ENCODE results near the gene JPT1. TPM values are rescaled to one million over a fixed set of nuclear protein-coding genes. Genes with fewer than 3 reads are reported as not detected.

Gene JPT1
- total and polyA plus RNA-seq, 8 donors: 7.5 to 33.1 (median 17.5) TPM

DNA sequence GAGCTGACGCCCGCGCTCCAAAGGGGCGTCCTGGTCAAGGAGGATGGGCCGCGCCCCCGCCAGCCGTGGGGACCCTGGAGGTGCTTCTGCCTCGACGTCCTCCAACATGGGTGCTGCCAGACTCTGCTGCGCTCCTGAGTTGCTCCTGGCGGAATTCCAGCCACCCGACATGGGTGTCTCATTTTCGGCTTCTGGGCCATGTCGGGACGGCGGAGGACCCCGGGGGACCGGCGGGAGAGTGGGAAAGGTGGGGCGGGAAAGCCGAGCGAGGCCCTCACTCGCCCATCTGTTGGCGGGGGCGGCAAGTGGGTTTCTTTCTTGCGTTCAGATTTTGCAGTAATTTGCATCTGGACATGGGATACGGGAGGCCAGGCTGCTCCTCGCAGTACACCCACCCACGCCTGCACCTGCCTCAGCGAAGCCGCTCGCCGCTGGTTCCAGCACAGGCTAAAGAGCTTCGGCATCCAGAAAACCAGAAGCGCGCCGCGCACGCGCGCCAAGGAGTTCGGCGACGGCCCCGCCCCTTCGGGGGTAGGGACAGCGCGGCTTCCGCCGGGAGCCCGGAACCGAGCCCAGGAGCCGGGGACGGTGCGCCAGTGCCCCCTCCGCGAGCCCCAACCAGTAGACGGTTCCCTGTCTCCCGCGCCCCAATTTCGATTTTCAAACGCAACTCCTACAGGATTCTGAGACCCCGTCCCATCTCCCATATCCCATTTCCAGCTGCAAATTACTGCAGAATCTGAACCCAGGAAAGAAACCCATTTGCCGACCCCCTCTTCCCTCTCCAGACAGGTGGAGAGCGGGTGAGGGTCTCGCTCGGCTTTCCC lies 44.7 kb downstream of the JPT1 start, which contains the start of gene ARMC7:
Gene ARMC7, plus strand, starts transcription at position 563 of the 827 bp plus-strand sequence. CDS start 320 bp downstream, outside the sequence.
- WGBS, 2 donors: 1% methylated on average over 67 to 68 of the region's 68 CpGs
- peaks cover 0 to 6% (median 5%) of the 10 kb centered on the region in 3 donors for H3K4me1 ChIP-seq

DNA sequence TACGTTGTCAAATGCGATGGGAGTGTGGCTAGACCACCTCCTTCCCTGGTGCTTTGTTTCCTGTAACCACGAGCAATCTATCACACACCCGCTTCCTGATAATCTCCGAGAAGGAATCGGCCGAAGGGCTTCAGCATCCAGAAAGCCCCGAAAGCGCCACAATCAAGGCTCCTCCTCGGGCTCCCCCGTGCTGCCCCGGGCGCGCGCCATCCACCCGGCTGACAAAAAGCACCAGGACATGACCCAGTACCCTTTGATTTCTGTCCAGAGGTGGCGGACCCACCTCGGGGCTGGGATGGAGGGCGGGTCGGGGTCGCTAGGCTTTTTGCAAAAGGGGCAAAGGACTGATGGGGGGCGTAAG lies 45.3 kb downstream of the JPT1 start:
- no peak for FAIRE-seq
- intact Hi-C loops (cut with DNase I): no loop called here
- Histone ChIP-seq H3K27ac (no peak overlapping the region), H3K36me3 (no peaks in the 10 kb centered on the region), H3K27me3 (no peaks in the 10 kb centered on the region), H3K9me3 (no peaks in the 10 kb centered on the region), H3K4me1 (peaks cover 0 to 6% (median 5%) of the 10 kb centered on the region in 3 donors), H3K4me3 (peak overlapping the region; percentile 55 to 82 (median 62))
- DNase-seq: no peak
- ATAC-seq: no peak
- WGBS, 2 donors: 32 to 34% methylated on average over 22 of the region's 22 CpGs
- TF ChIP-seq, protein P1, sequence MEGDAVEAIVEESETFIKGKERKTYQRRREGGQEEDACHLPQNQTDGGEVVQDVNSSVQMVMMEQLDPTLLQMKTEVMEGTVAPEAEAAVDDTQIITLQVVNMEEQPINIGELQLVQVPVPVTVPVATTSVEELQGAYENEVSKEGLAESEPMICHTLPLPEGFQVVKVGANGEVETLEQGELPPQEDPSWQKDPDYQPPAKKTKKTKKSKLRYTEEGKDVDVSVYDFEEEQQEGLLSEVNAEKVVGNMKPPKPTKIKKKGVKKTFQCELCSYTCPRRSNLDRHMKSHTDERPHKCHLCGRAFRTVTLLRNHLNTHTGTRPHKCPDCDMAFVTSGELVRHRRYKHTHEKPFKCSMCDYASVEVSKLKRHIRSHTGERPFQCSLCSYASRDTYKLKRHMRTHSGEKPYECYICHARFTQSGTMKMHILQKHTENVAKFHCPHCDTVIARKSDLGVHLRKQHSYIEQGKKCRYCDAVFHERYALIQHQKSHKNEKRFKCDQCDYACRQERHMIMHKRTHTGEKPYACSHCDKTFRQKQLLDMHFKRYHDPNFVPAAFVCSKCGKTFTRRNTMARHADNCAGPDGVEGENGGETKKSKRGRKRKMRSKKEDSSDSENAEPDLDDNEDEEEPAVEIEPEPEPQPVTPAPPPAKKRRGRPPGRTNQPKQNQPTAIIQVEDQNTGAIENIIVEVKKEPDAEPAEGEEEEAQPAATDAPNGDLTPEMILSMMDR (IDR thresholded peaks at IDR 0.05): no peak

More for the DNA sequence above, 44.7 kb downstream of the JPT1 start, which contains the start of gene ARMC7:
- H3K36me3 ChIP-seq: no peaks in the 10 kb centered on the region
- FAIRE-seq (no peak), ATAC-seq (peak; percentile 79 to 91 (median 89)), DNase-seq (peak; percentile 88 to 98 (median 92))
- H3K27me3 ChIP-seq: no peaks in the 10 kb centered on the region
- TF ChIP-seq, protein P1 (IDR thresholded peaks at IDR 0.05): no peak
- H3K27ac ChIP-seq: peak within 1 kb of the TSS; percentile 5 to 58 (median 26)
- intact Hi-C loops (cut with DNase I): loop anchor here in 1 of 3 donors (10.0 kb wide), 1 partner anchor 75 kb away; the partner anchor contains the start of gene SUMO2
- no peaks in the 10 kb centered on the region for H3K9me3 ChIP-seq
- H3K4me3 ChIP-seq: peak within 1 kb of the TSS; percentile 55 to 82 (median 62)

DNA sequence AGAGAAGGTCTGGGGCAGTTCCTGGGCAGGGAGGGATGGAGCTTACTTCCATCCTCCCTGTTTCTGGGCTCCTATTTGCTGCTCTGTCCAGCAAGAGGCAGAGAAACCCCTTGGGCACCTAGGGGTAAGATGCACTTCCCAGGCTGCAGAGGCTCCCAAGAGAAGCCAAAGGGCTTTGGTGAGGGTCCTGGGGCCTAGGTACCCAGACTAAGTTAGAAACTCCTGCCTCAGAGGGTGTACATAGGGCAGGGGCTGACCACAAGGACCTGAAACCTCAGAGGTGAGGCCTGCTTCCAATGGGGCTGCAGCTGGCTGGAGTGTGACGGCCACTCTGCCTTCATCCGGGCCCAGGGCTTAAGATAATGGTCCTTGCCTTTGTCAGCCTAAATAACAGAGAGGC lies 46.1 kb downstream of the JPT1 start:
- no peaks in the 10 kb centered on the region for H3K9me3 ChIP-seq
- no peak overlapping the region for H3K27ac ChIP-seq
- TF ChIP-seq, protein P1 (IDR thresholded peaks at IDR 0.05): no peak
- no peak for FAIRE-seq
- no peaks in the 10 kb centered on the region for H3K27me3 ChIP-seq
- ATAC-seq: no peak
- no peak for DNase-seq
- no peak overlapping the region for H3K4me3 ChIP-seq
- intact Hi-C loops (cut with DNase I): no loop called here
- H3K4me1 ChIP-seq: peaks cover 0 to 6% (median 5%) of the 10 kb centered on the region in 3 donors
- WGBS, 2 donors: 79 to 88% methylated on average over 2 of the region's 2 CpGs
- H3K36me3 ChIP-seq: no peaks in the 10 kb centered on the region

DNA sequence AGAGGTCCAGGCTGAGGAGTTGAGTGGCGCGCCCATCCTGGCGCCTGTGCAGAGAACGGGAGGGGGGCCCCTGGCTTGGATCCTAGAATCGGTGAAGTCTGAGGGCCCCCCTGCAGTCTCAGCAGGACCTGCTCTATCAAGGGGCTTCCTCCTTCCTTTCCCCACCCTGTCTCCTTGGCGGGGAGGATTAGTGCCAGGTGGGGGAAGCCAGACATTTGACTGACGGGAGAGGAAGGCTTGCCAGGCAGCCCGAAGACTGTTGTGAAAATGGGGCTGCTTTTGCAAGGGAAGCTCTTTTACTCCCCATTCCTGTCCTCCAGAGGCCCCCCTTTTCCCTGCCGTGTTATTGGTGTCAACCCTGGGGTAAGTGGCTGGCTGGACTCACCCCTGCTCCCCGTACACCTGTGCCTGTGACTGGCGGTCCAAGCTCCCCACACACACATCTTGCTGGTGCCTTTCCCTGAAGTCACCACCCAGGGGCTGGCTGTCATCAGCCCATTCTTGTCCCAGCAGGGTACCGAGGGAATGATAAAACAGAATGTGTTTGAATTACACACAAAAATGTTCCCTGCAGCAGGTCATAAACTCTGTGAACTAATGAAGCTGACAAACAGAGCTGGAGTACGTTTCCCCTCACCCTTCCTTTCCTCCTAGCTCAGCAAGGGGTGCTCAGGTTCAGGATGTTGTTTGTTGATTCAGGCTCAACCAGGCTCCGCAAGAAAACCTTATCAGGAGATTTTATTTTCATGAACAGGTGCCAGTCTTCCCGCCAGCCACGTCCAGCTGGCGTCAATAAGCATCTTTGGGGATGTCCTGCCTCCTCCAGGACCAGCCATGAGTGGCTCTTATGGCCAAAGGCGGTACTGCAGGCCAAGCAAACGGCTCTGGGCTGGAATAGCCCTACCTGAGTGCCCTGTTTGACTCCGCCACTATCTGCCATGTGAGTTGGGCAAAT lies 48.9 kb downstream of the JPT1 start:
- DNase-seq (peak in 4 of 6 donors; percentile 56 to 77 (median 73)), FAIRE-seq (no peak), ATAC-seq (peak; percentile 66 to 75 (median 69))
- Histone ChIP-seq H3K27me3 (no peaks in the 10 kb centered on the region), H3K9me3 (no peaks in the 10 kb centered on the region), H3K27ac (no peak overlapping the region), H3K4me3 (no peak overlapping the region), H3K36me3 (no peaks in the 10 kb centered on the region), H3K4me1 (peaks cover 0 to 6% (median 5%) of the 10 kb centered on the region in 3 donors)
- 39 to 41% methylated on average over 19 to 20 of the region's 20 CpGs for WGBS, 2 donors
- TF ChIP-seq, protein P1 (IDR thresholded peaks at IDR 0.05): peak; percentile 66 to 87 (median 78)
- intact Hi-C loops (cut with DNase I): no loop called here

Measured in pancreas (tissue), 10 donors.